Measurements from ENCODE around the gene PDHX.
"Not testable (repeated sequence)": the region's sequence is repeated elsewhere in the genome, so short reads cannot be mapped to it uniquely, and the experiment has no call there.

The PDHX gene

DNA sequence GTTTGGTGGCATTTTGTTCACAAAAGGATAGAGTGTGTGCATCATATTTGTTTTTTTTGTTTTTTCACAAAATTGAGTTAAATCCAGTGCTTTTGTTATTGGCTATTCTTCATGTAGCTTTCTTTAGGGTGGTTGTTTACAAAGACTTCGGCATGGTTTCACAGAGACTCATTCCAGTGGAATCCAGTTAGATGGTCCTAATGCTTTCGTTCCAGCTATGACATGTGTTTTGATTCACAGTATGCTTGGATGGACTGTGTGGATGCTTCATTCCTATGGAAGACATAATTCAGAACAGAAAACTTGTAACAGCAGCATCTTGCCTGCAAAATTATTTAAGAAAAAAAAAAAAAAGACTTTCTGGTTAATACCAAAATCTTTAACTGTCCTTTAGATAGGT is 97.9 kb downstream of the PDHX start:
- TF ChIP-seq, protein P1, sequence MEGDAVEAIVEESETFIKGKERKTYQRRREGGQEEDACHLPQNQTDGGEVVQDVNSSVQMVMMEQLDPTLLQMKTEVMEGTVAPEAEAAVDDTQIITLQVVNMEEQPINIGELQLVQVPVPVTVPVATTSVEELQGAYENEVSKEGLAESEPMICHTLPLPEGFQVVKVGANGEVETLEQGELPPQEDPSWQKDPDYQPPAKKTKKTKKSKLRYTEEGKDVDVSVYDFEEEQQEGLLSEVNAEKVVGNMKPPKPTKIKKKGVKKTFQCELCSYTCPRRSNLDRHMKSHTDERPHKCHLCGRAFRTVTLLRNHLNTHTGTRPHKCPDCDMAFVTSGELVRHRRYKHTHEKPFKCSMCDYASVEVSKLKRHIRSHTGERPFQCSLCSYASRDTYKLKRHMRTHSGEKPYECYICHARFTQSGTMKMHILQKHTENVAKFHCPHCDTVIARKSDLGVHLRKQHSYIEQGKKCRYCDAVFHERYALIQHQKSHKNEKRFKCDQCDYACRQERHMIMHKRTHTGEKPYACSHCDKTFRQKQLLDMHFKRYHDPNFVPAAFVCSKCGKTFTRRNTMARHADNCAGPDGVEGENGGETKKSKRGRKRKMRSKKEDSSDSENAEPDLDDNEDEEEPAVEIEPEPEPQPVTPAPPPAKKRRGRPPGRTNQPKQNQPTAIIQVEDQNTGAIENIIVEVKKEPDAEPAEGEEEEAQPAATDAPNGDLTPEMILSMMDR (conservative IDR thresholded peaks at IDR 0.05; ENCODE audit: low read depth): no peak
- H3K27ac ChIP-seq: no peak overlapping the region
- ChIA-PET CTCF (no interaction called here), POLR2A (ENCODE audit: low non-redundant PET) (no interaction called here)
- no peak for DNase-seq (ENCODE audit: low spot score)

DNA sequence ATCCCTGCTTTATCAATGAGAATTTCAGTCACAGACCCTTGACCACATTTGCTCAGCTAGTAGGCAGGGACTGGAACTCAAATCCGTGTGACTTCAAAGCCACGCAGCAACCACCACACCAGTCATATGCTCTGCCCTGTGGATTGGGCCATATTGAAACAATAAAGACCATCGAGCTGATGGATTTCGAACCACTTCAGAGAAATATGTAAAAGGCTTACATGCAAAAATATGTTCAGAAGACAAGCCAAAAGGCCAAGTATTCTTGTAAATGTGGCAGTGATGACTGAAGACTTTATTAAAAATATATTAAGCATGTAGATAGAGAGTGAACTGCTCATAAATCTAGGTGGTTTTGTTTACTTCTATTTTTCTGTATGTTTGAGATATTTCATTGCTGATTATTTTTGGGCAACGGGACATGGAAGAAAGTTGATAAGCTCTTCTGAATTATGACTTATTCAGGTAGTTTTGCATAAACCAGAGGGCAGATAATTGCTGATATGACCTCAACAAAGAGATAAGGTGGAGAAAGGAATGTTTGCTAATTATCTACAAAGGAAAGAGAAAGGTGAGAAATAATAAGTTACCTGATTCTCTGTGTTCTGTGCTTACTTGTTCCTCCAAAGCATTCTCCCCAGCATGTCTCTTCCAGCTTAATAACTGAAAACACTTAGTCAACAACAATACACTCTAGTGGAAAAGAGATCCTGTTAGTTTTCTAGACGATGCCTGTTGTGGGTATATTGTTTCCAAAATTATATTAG is 99.4 kb downstream of the PDHX start:
- POLR2A ChIA-PET (ENCODE audit: low non-redundant PET): no interaction called here
- TF ChIP-seq, protein P1 (conservative IDR thresholded peaks at IDR 0.05; ENCODE audit: low read depth): no peak

DNA sequence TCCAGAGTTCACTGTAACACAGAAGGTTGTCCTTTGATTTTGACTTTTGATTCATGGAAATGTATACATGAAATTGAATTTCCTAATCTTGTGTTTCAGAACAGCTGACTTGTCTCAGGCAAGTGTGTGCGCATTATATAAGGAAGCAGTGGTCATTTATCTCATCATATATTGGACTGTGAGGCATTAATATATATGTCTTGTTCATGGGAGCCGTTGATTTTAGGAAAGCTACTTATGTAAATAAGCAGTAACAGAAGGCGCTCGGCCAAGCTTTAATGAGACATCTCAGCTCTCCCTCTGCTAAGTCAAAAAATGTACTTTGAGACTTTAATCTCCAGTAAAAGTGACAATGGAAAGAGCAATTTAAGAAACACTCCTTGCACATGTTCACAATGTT is 100.5 kb downstream of the PDHX start:
- POLR2A ChIA-PET (ENCODE audit: low non-redundant PET): no interaction called here
- TF ChIP-seq, protein P1 (conservative IDR thresholded peaks at IDR 0.05; ENCODE audit: low read depth): no peak
- no peak overlapping the region for H3K27ac ChIP-seq
- no peak for DNase-seq (ENCODE audit: low spot score)
- CTCF ChIA-PET: no interaction called here

More for the DNA sequence above, 99.4 kb downstream of the PDHX start:
- CTCF ChIA-PET: no interaction called here
- H3K27ac ChIP-seq: no peak overlapping the region
- no peak for DNase-seq (ENCODE audit: low spot score)

DNA sequence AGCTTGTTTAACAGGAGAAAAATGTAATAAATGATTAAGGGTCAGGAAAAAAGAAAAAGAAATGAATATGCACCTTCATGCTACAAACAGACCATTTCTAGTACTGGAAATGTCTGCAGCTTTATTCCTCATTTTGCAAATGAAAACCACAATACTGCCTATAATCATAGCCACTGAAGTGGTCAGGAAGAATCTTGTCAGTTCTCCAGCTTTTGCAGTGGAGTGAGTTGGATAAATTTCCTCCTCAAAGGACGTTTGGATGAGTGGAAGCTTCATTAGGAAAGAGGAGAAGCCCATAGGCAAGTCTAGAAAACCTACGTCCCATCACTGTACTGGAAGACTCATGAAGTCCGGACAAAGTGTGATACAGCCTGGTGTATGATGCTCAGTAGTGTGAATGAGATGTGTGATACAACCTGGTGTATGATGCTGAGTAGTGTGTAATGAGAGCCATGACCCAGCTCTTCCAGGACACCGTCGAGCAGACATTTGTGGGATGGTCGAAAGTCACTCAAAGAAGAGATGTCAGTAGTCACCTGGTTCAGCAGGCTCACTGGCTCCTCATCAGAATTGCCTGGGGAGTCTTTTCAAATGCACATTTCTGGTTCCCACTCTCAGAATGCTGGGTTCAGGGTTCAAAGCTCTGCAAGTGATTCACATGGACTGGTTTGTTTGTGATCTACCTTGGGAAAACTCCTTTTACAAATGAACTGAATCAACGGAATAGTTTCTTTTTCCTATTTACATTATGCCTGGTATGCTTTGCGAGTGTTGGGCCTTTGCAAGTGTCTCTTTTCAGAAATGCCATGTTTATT is 101.3 kb downstream of the PDHX start:
- no peak for DNase-seq (ENCODE audit: low spot score)
- POLR2A ChIA-PET (ENCODE audit: low non-redundant PET): no interaction called here

DNA sequence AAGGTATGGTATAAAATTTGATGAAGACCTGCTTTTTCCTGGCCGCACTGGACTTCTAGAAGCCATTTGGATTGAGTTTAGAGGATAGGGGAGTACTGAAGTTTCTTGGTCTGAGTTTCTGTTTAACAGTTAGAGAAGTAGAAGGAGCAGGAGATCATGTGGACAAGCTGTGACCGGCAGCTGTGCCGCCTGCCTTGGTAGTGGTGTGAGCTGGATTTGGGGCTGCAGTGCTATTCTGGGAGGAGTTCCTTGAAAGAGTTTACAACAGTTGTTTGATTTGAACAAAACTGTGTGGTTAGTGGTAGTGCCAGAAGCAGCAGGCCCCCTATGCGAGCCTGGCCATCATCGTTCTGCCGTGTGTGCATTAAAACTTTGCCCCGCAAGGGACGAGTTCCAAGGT is 105.2 kb downstream of the PDHX start:
- DNase-seq (ENCODE audit: low spot score): no peak
- POLR2A ChIA-PET (ENCODE audit: low non-redundant PET): no interaction called here
- H3K27ac ChIP-seq: no peak overlapping the region
- CTCF ChIA-PET: no interaction called here
- TF ChIP-seq, protein P1 (conservative IDR thresholded peaks at IDR 0.05; ENCODE audit: low read depth): no peak

More for the DNA sequence above, 101.3 kb downstream of the PDHX start:
- TF ChIP-seq, protein P1 (conservative IDR thresholded peaks at IDR 0.05; ENCODE audit: low read depth): no peak
- CTCF ChIA-PET: no interaction called here
- no peak overlapping the region for H3K27ac ChIP-seq

DNA sequence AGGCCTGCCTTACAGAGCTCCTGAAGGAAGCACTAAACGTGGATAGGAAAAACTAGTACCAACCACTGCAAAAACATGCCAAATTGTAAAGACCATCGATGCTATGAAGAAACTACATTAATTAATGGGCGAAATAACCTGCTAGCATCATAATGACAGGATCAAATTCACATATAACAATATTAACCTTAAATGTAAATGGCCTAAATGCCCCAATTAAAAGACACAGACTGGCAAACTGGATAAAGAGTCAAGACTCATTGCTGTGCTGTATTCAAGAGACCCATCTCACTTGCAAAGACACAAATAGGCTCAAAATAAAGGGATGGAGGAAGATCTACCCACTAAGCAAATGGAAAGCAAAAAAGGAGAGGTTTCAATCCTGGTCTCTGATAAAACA is 107.5 kb downstream of the PDHX start:
- POLR2A ChIA-PET (ENCODE audit: low non-redundant PET); CTCF ChIA-PET; DNase-seq (ENCODE audit: low spot score); H3K27ac ChIP-seq: not testable (repeated sequence)

DNA sequence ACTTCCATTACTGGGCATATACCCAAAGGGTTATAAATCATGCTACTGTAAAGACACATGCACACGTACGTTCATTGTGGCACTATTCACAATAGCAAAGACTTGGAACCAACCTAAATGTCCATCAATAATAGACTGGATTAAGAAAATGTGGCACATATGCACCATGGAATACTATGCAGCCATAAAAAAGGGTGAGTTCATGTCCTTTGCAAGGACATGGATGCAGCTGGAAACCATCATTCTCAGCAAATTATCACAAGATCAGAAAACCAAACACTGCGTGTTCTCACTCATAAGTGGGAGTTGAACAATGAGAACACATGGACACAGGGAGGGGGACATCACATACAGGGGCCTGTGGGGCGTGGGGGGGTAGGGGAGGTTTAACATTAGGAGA is 111.6 kb downstream of the PDHX start:
- POLR2A ChIA-PET (ENCODE audit: low non-redundant PET); H3K27ac ChIP-seq; DNase-seq (ENCODE audit: low spot score): not testable (repeated sequence)
- CTCF ChIA-PET: interaction anchor here (0.6 kb wide), 1 partner anchor 124 kb away, joined by 3 read pairs; no protein-coding TSS in a partner anchor

All from RWPE1 (cell line).